Astrocyte (in vitro differentiated cells and primary cell): ENCODE measurements around the gene ELMO1. TPM values are rescaled to one million over a fixed set of nuclear protein-coding genes. Genes with fewer than 3 reads are reported as not detected.

Experiments
- DNase-seq: peaks from one replicate; pipeline ENCODE4 v3.0.0-alpha.2; 2010; ENCODE audit warnings: low read depth
- FAIRE-seq: peaks from 2 replicates; lab custom pipeline; 2011; peaks lifted over from hg19 to GRCh38; lab: Jason Lieb, UNC
- H2AFZ ChIP-seq: 2 replicates; pipeline ENCODE4 v1.6.0; 2012; ENCODE audit warnings: low read depth, low read length, inconsistent platforms
- H3K27ac ChIP-seq: 2 replicates; pipeline ENCODE4 v1.5.1; 2011; ENCODE audit warnings: low read depth, low read length, inconsistent platforms
- H3K27me3 ChIP-seq: 2 replicates; pipeline ENCODE4 v1.6.0; 2011; ENCODE audit warnings: low read length, inconsistent platforms; ENCODE audit not compliant: insufficient read depth
- H3K36me3 ChIP-seq: 2 replicates; pipeline ENCODE4 v1.5.1; 2011; ENCODE audit warnings: low read length, inconsistent platforms; ENCODE audit not compliant: insufficient read depth
- H3K4me1 ChIP-seq: 2 replicates; pipeline ENCODE4 v1.5.1; 2011; ENCODE audit warnings: low read length, inconsistent platforms; ENCODE audit not compliant: insufficient read depth
- H3K4me2 ChIP-seq: 2 replicates; pipeline ENCODE4 v1.6.0; 2012; ENCODE audit warnings: low read length, inconsistent platforms
- H3K4me3 ChIP-seq: 2 replicates; pipeline ENCODE4 v1.5.1; 2011; ENCODE audit warnings: low read depth, mild to moderate bottlenecking, low read length, inconsistent platforms; ENCODE audit not compliant: insufficient read depth
- H3K79me2 ChIP-seq: 2 replicates; pipeline ENCODE4 v1.6.0; 2012; ENCODE audit warnings: mild to moderate bottlenecking, low read length, inconsistent platforms; ENCODE audit not compliant: insufficient read depth
- H3K9ac ChIP-seq: 2 replicates; pipeline ENCODE4 v1.6.0; 2012; ENCODE audit warnings: mild to moderate bottlenecking, low read length, inconsistent platforms
- H3K9me3 ChIP-seq: 2 replicates; pipeline ENCODE4 v1.5.1; 2012; ENCODE audit warnings: low read depth, mild to moderate bottlenecking, low read length, inconsistent platforms; ENCODE audit not compliant: insufficient read depth
- H4K20me1 ChIP-seq: 2 replicates; pipeline ENCODE4 v1.6.0; 2012; ENCODE audit warnings: low read length, inconsistent platforms; ENCODE audit not compliant: insufficient read depth
- H3K27ac Mint-ChIP-seq: one replicate; pipeline ENCODE4 v1.8.0; 2021; ENCODE audit warnings: mild to moderate bottlenecking, mixed read lengths; ENCODE audit not compliant: unreplicated experiment
- H3K27me3 Mint-ChIP-seq: one replicate; pipeline ENCODE4 v1.8.0; 2021; ENCODE audit warnings: low read depth, mixed read lengths; ENCODE audit not compliant: unreplicated experiment
- H3K36me3 Mint-ChIP-seq: one replicate; pipeline ENCODE4 v1.8.0; 2021; ENCODE audit warnings: low read depth, mixed read lengths; ENCODE audit not compliant: unreplicated experiment
- H3K4me1 Mint-ChIP-seq: one replicate; pipeline ENCODE4 v1.8.0; 2021; ENCODE audit warnings: low read depth, mixed read lengths; ENCODE audit not compliant: unreplicated experiment
- H3K4me3 Mint-ChIP-seq: one replicate; pipeline ENCODE4 v1.8.0; 2021; ENCODE audit warnings: mild to moderate bottlenecking, moderate library complexity, mixed read lengths; ENCODE audit not compliant: unreplicated experiment
- H3K9me3 Mint-ChIP-seq: one replicate; pipeline ENCODE4 v1.8.0; 2021; ENCODE audit warnings: mild to moderate bottlenecking, mixed read lengths; ENCODE audit not compliant: unreplicated experiment
- CTCF ChIP-seq: IDR thresholded peaks from 2 replicates; pipeline ENCODE4 v1.5.1; 2011; ENCODE audit warnings: low read depth, mild to moderate bottlenecking, inconsistent platforms, low read length, moderate library complexity; ENCODE audit not compliant: insufficient read depth
- EZH2 ChIP-seq: IDR thresholded peaks from 2 replicates; pipeline ENCODE4 v1.6.1; 2012; ENCODE audit warnings: mild to moderate bottlenecking, low read length, inconsistent platforms; ENCODE audit not compliant: insufficient read depth
- total RNA-seq: library from RNA; stranded (reverse); gene quantifications from 2 replicates; pipeline ENCODE4 v1.2.1, GENCODE V29; 2021

Gene ELMO1
- total RNA-seq, 1 donor from 2014 or later: 20.4 TPM

- Histone ChIP-seq H3K9ac (no peak overlapping the region), H3K27ac (no peak overlapping the region), H3K4me2 (no peak overlapping the region), H3K4me1 (no peaks in the 10 kb centered on the region), H2AFZ (no peak overlapping the region), H4K20me1 (no peaks in the 10 kb centered on the region), H3K4me3 (no peak overlapping the region), H3K79me2 (no peaks in the 10 kb centered on the region), H3K9me3 (no peaks in the 10 kb centered on the region), H3K36me3 (no peaks in the 10 kb centered on the region), H3K27me3 (no peaks in the 10 kb centered on the region)
- H3K4me1 Mint-ChIP-seq: peaks cover 18% of the 10 kb centered on the region
- DNase-seq (no peak), FAIRE-seq (no peak)
- peaks cover 2% of the 10 kb centered on the region for H3K9me3 Mint-ChIP-seq
- H3K27ac Mint-ChIP-seq: no peak overlapping the region
- H3K36me3 Mint-ChIP-seq: peaks cover 2% of the 10 kb centered on the region
- H3K4me3 Mint-ChIP-seq: no peak overlapping the region
- TF ChIP-seq CTCF (no peak), EZH2 (no peak)
- no peaks in the 10 kb centered on the region for H3K27me3 Mint-ChIP-seq
These were observed 174.8 kb downstream of the ELMO1 start for GRCh38 chr7:37273891-37274290.

- no peak overlapping the region for H3K27ac Mint-ChIP-seq
These were observed 178.8 kb downstream of the ELMO1 start for GRCh38 chr7:37269711-37270508.

More at GRCh38 chr7:37269711-37270508, 178.8 kb downstream of the ELMO1 start:
- Histone ChIP-seq H3K9me3 (no peaks in the 10 kb centered on the region), H3K36me3 (no peaks in the 10 kb centered on the region), H3K79me2 (no peaks in the 10 kb centered on the region), H3K4me3 (no peak overlapping the region), H3K4me1 (no peaks in the 10 kb centered on the region), H2AFZ (no peak overlapping the region), H3K4me2 (no peak overlapping the region), H4K20me1 (no peaks in the 10 kb centered on the region), H3K9ac (no peak overlapping the region), H3K27me3 (no peaks in the 10 kb centered on the region), H3K27ac (no peak overlapping the region)
- peaks cover 2% of the 10 kb centered on the region for H3K4me1 Mint-ChIP-seq
- no peak for DNase-seq
- H3K27me3 Mint-ChIP-seq: no peaks in the 10 kb centered on the region
- peaks cover 3% of the 10 kb centered on the region for H3K36me3 Mint-ChIP-seq
- no peak for TF ChIP-seq EZH2
- no peak for TF ChIP-seq CTCF
- no peak overlapping the region for H3K4me3 Mint-ChIP-seq
- H3K9me3 Mint-ChIP-seq: no peaks in the 10 kb centered on the region
- FAIRE-seq: no peak
